ENCODE results near the gene VPS4A. TPM values are rescaled to one million over a fixed set of nuclear protein-coding genes. Genes with fewer than 3 reads are reported as not detected.

VPS4A gene
- total RNA-seq, 1 donor from 2014 or later = 28.9 TPM

GRCh38 chr16:69364088-69364487 is 52.9 kb downstream of the VPS4A start:
- no peak overlapping the region for H3K27ac ChIP-seq
- H3K4me3 ChIP-seq = no peak overlapping the region
- H3K4me1 ChIP-seq = no peaks in the 10 kb centered on the region
- peaks cover 56% of the 10 kb centered on the region for H3K36me3 ChIP-seq
- no peaks in the 10 kb centered on the region for H3K9me3 ChIP-seq
- H3K27me3 ChIP-seq = no peaks in the 10 kb centered on the region
- TF ChIP-seq CTCF (IDR thresholded peaks at IDR 0.05) = no peak
- DNase-seq (no peak), ATAC-seq (no peak)
- intact Hi-C loops (cut with DNase I) = no loop called here

GRCh38 chr16:69365901-69366300 is 54.8 kb downstream of the VPS4A start:
- intact Hi-C loops (cut with DNase I) = no loop called here
- TF ChIP-seq CTCF (IDR thresholded peaks at IDR 0.05) = no peak

GRCh38 chr16:69366431-69366830 is 55.3 kb downstream of the VPS4A start:
- Histone ChIP-seq H3K4me3 (no peak overlapping the region), H3K27me3 (no peaks in the 10 kb centered on the region), H3K36me3 (peaks cover 72% of the 10 kb centered on the region), H3K9me3 (no peaks in the 10 kb centered on the region), H3K4me1 (no peaks in the 10 kb centered on the region), H3K27ac (no peak overlapping the region)
- no peak for TF ChIP-seq CTCF (IDR thresholded peaks at IDR 0.05)
- intact Hi-C loops (cut with DNase I) = no loop called here
- ATAC-seq (no peak), DNase-seq (no peak)

More at GRCh38 chr16:69365901-69366300, 54.8 kb downstream of the VPS4A start:
- Histone ChIP-seq H3K9me3 (no peaks in the 10 kb centered on the region), H3K27me3 (no peaks in the 10 kb centered on the region), H3K4me3 (no peak overlapping the region), H3K4me1 (no peaks in the 10 kb centered on the region), H3K27ac (no peak overlapping the region), H3K36me3 (peaks cover 67% of the 10 kb centered on the region)
- ATAC-seq (no peak), DNase-seq (no peak)

- intact Hi-C loops (cut with DNase I) = no loop called here
- peaks cover 88% of the 10 kb centered on the region for H3K36me3 ChIP-seq
- TF ChIP-seq CTCF (IDR thresholded peaks at IDR 0.05) = no peak
These were observed 56.8 kb downstream of the VPS4A start for GRCh38 chr16:69367980-69368379.

GRCh38 chr16:69368866-69369265 is 57.7 kb downstream of the VPS4A start:
- intact Hi-C loops (cut with DNase I) = no loop called here
- H3K36me3 ChIP-seq = peaks cover 94% of the 10 kb centered on the region
- ATAC-seq (no peak), DNase-seq (no peak)
- no peaks in the 10 kb centered on the region for H3K4me1 ChIP-seq
- no peak for TF ChIP-seq CTCF (IDR thresholded peaks at IDR 0.05)
- H3K27ac ChIP-seq = no peak overlapping the region
- H3K4me3 ChIP-seq = no peak overlapping the region
- H3K9me3 ChIP-seq = no peaks in the 10 kb centered on the region
- no peaks in the 10 kb centered on the region for H3K27me3 ChIP-seq

More at GRCh38 chr16:69367980-69368379, 56.8 kb downstream of the VPS4A start:
- no peaks in the 10 kb centered on the region for H3K9me3 ChIP-seq
- DNase-seq (no peak), ATAC-seq (no peak)
- H3K27me3 ChIP-seq = no peaks in the 10 kb centered on the region
- H3K4me3 ChIP-seq = no peak overlapping the region
- H3K27ac ChIP-seq = no peak overlapping the region
- no peaks in the 10 kb centered on the region for H3K4me1 ChIP-seq

- H3K36me3 ChIP-seq = peaks cover 71% of the 10 kb centered on the region
- no peak overlapping the region for H3K4me3 ChIP-seq
- H3K27ac ChIP-seq = no peak overlapping the region
- no peaks in the 10 kb centered on the region for H3K27me3 ChIP-seq
- no peaks in the 10 kb centered on the region for H3K4me1 ChIP-seq
- ATAC-seq (no peak), DNase-seq (no peak)
- no peak for TF ChIP-seq CTCF (IDR thresholded peaks at IDR 0.05)
- intact Hi-C loops (cut with DNase I) = no loop called here
- no peaks in the 10 kb centered on the region for H3K9me3 ChIP-seq
These were observed 60.4 kb downstream of the VPS4A start for GRCh38 chr16:69371564-69371963.
